HEK293 (cell line): ENCODE results near the gene PRDM11.

ENCODE experiments used
- CTCF ChIA-PET: fragments of 350-600 bp; formaldehyde crosslinking; extraction: SDS; loops from one replicate; lab custom pipeline; 2021; ENCODE audit warnings: antibody characterized with exemption; lab: Yijun Ruan, JAX
- POLR2A ChIA-PET: fragments of 300-600 bp; formaldehyde crosslinking; extraction: SDS; loops from one replicate; lab custom pipeline; 2020; ENCODE audit warnings: antibody characterized with exemption, inconsistent platforms; lab: Yijun Ruan, JAX
- H3K27ac ChIP-seq: fragments of 200-500 bp; sonication (Bioruptor generic); 2 replicates; pipeline ENCODE4 v1.5.1; 2014; ENCODE audit warnings: low read depth, low read length, control low read depth, inconsistent platforms; ENCODE audit errors: extremely low read depth
- H3K36me3 ChIP-seq, 2 experiments: fragments of 200-500 bp in 1 of 2; sonication (Bioruptor generic) in 1 of 2; 1 replicate in 1 of 2; 2 replicates in 1 of 2; pipeline ENCODE4 v1.5.1; 2014 to 2017; ENCODE audit warnings: inconsistent platforms in 2 of 2, low read length in 2 of 2; ENCODE audit not compliant: control insufficient read depth in 2 of 2, insufficient read depth in 1 of 2
- H3K4me1 ChIP-seq: fragments of 200-500 bp; sonication (Bioruptor generic); 2 replicates; pipeline ENCODE4 v1.5.1; 2014; ENCODE audit warnings: mild to moderate bottlenecking, low read length, inconsistent platforms; ENCODE audit not compliant: control insufficient read depth, insufficient read depth
- H3K4me3 ChIP-seq: 2 replicates; pipeline ENCODE4 v1.5.1; 2011; ENCODE audit warnings: low read depth, mild to moderate bottlenecking, control low read depth, low read length, moderate library complexity
- H3K9me3 ChIP-seq: fragments of 200-500 bp; sonication (Bioruptor generic); 2 replicates; pipeline ENCODE4 v1.5.1; 2014; ENCODE audit warnings: low read depth, low read length, inconsistent platforms; ENCODE audit not compliant: control insufficient read depth, insufficient read depth
- BCL11A ChIP-seq: fragments of 450-650 bp; formaldehyde crosslinking; IDR thresholded peaks from 2 replicates; pipeline ENCODE4 v1.5.1; 2016; ENCODE audit warnings: low read depth, missing biosample characterization, missing genetic modification characterization
- IKZF3 ChIP-seq: fragments of 450-650 bp; IDR thresholded peaks from 2 replicates; pipeline ENCODE4 v1.5.0; 2018; ENCODE audit warnings: missing biosample characterization, mild to moderate bottlenecking, missing genetic modification characterization, moderate library complexity
- KLF10 ChIP-seq: fragments of 450-650 bp; IDR thresholded peaks from 2 replicates; pipeline ENCODE4 v1.5.1; 2018; ENCODE audit warnings: missing biosample characterization, mild to moderate bottlenecking, missing genetic modification characterization
- MYNN ChIP-seq: fragments of 450-650 bp; formaldehyde crosslinking; IDR thresholded peaks from 2 replicates; pipeline ENCODE4 v1.5.1; 2016; ENCODE audit warnings: missing biosample characterization, missing genetic modification characterization, borderline replicate concordance
- MZF1 ChIP-seq: fragments of 450-650 bp; formaldehyde crosslinking; IDR thresholded peaks from 2 replicates; pipeline ENCODE4 v1.5.1; 2017; ENCODE audit warnings: missing biosample characterization, missing genetic modification characterization, borderline replicate concordance
- PATZ1 ChIP-seq: fragments of 450-650 bp; formaldehyde crosslinking; IDR thresholded peaks from 2 replicates; pipeline ENCODE4 v1.5.1; 2016; ENCODE audit warnings: missing biosample characterization, missing genetic modification characterization
- PBX3 ChIP-seq: sonication (generic); formaldehyde crosslinking; IDR thresholded peaks from 2 replicates; pipeline ENCODE4 v1.8.1; 2022; ENCODE audit warnings: mild to moderate bottlenecking, moderate library complexity, missing genetic modification reagents
- PRDM6 ChIP-seq: fragments of 450-650 bp; formaldehyde crosslinking; IDR thresholded peaks from 2 replicates; pipeline ENCODE4 v1.5.1; 2017; ENCODE audit warnings: missing biosample characterization, missing genetic modification characterization
- SCRT1 ChIP-seq: fragments of 450-650 bp; formaldehyde crosslinking; IDR thresholded peaks from 2 replicates; pipeline ENCODE4 v1.5.1; 2016; ENCODE audit warnings: missing biosample characterization, missing genetic modification characterization, borderline replicate concordance
- TCF7L2 ChIP-seq: IDR thresholded peaks from 2 replicates; pipeline ENCODE4 v1.6.1; 2011; ENCODE audit warnings: low read depth, mild to moderate bottlenecking, inconsistent platforms, low read length, moderate library complexity, borderline replicate concordance
- WT1 ChIP-seq: fragments of 450-650 bp; formaldehyde crosslinking; IDR thresholded peaks from 2 replicates; pipeline ENCODE4 v1.5.1; 2016; ENCODE audit warnings: missing biosample characterization, missing genetic modification characterization
- ZNF121 ChIP-seq: fragments of 450-650 bp; formaldehyde crosslinking; IDR thresholded peaks from 2 replicates; pipeline ENCODE4 v1.5.1; 2016; ENCODE audit warnings: missing biosample characterization, missing genetic modification characterization
- ZNF174 ChIP-seq: fragments of 450-650 bp; formaldehyde crosslinking; IDR thresholded peaks from 2 replicates; pipeline ENCODE4 v1.5.0; 2017; ENCODE audit warnings: missing biosample characterization, mild to moderate bottlenecking, missing genetic modification characterization
- ZNF18 ChIP-seq: fragments of 450-650 bp; formaldehyde crosslinking; IDR thresholded peaks from 2 replicates; pipeline ENCODE4 v1.5.1; 2016; ENCODE audit warnings: missing biosample characterization, missing genetic modification characterization
- ZNF266 ChIP-seq: fragments of 450-650 bp; formaldehyde crosslinking; IDR thresholded peaks from 2 replicates; pipeline ENCODE4 v1.5.1; 2016; ENCODE audit warnings: missing biosample characterization, missing genetic modification characterization, low read depth
- ZNF366 ChIP-seq: fragments of 450-650 bp; formaldehyde crosslinking; conservative IDR thresholded peaks from 2 replicates; pipeline ENCODE4 v1.5.1; 2016; ENCODE audit warnings: missing biosample characterization, missing genetic modification characterization
- ZNF394 ChIP-seq: fragments of 450-650 bp; formaldehyde crosslinking; IDR thresholded peaks from 2 replicates; pipeline ENCODE4 v1.5.1; 2016; ENCODE audit warnings: missing biosample characterization, missing genetic modification characterization, mild to moderate bottlenecking, moderate library complexity, borderline replicate concordance
- ZNF473 ChIP-seq: fragments of 450-650 bp; formaldehyde crosslinking; IDR thresholded peaks from 2 replicates; pipeline ENCODE4 v1.5.1; 2017; ENCODE audit warnings: missing biosample characterization, missing genetic modification characterization
- ZNF555 ChIP-seq: fragments of 450-650 bp; formaldehyde crosslinking; conservative IDR thresholded peaks from 2 replicates; pipeline ENCODE4 v1.5.1; 2017; ENCODE audit warnings: missing biosample characterization, mild to moderate bottlenecking, missing genetic modification characterization, inconsistent platforms
- ZNF560 ChIP-seq: fragments of 450-650 bp; formaldehyde crosslinking; IDR thresholded peaks from 2 replicates; pipeline ENCODE4 v1.5.1; 2017; ENCODE audit warnings: missing biosample characterization, missing genetic modification characterization, borderline replicate concordance
- ZNF610 ChIP-seq: fragments of 450-650 bp; formaldehyde crosslinking; IDR thresholded peaks from 2 replicates; pipeline ENCODE4 v1.5.1; 2016; ENCODE audit warnings: missing biosample characterization, missing genetic modification characterization, borderline replicate concordance
- ZNF654 ChIP-seq: fragments of 450-650 bp; formaldehyde crosslinking; IDR thresholded peaks from 2 replicates; pipeline ENCODE4 v1.5.1; 2016; ENCODE audit warnings: low read depth, missing biosample characterization, missing genetic modification characterization
- ZNF701 ChIP-seq: fragments of 450-650 bp; formaldehyde crosslinking; IDR thresholded peaks from 2 replicates; pipeline ENCODE4 v1.5.1; 2016; ENCODE audit warnings: missing biosample characterization, missing genetic modification characterization
- ZNF785 ChIP-seq: fragments of 450-650 bp; formaldehyde crosslinking; IDR thresholded peaks from 2 replicates; pipeline ENCODE4 v1.5.1; 2016; ENCODE audit warnings: missing biosample characterization, missing genetic modification characterization

The PRDM11 gene

GRCh38 chr11:45143494-45143893 is 2.9 kb upstream of the PRDM11 start:
- ChIA-PET POLR2A (no interaction called here), CTCF (interaction anchor here (0.6 to 2.2 kb wide), 5 partner anchors 33 to 817 kb away, joined by 3 to 7 read pairs (median 3); no protein-coding TSS in a partner anchor)
- H3K36me3 ChIP-seq: no peaks in the 10 kb centered on the region

GRCh38 chr11:45144126-45145082 is 2.0 kb upstream of the PRDM11 start:
- POLR2A ChIA-PET: no interaction called here
- H3K4me1 ChIP-seq: no peaks in the 10 kb centered on the region
- no peak overlapping the region for H3K4me3 ChIP-seq
- TF ChIP-seq ZNF654 (tag by site-specific recombination) (no peak), ZNF610 (tag by site-specific recombination) (no peak), ZNF555 (tag by site-specific recombination) (no peak), ZNF560 (tag by site-specific recombination) (no peak), ZNF121 (no peak), ZNF394 (tag by site-specific recombination) (no peak), ZNF473 (no peak), ZNF266 (tag by site-specific recombination) (no peak), MZF1 (tag by site-specific recombination) (no peak), ZNF701 (tag by site-specific recombination) (no peak), IKZF3 (tag by site-specific recombination) (no peak), PATZ1 (tag by site-specific recombination) (no peak), ZNF174 (no peak), WT1 (tag by site-specific recombination) (no peak), ZNF785 (tag by site-specific recombination) (no peak), SCRT1 (tag by site-specific recombination) (no peak), MYNN (tag by site-specific recombination) (no peak), TCF7L2 (no peak), PRDM6 (tag by site-specific recombination) (no peak), PBX3 (CRISPR knock-in tag) (no peak)
- no peak overlapping the region for H3K27ac ChIP-seq
- no peaks in the 10 kb centered on the region for H3K9me3 ChIP-seq
- CTCF ChIA-PET: interaction anchor here (1.1 kb wide), 1 partner anchor 89 kb away, joined by 3 read pairs; no protein-coding TSS in a partner anchor
- H3K36me3 ChIP-seq: no peaks in the 10 kb centered on the region

More at GRCh38 chr11:45143494-45143893, 2.9 kb upstream of the PRDM11 start:
- Histone ChIP-seq H3K4me1 (no peaks in the 10 kb centered on the region), H3K4me3 (no peak overlapping the region), H3K9me3 (no peaks in the 10 kb centered on the region), H3K27ac (no peak overlapping the region)
- no peak for TF ChIP-seq ZNF366 (tag by site-specific recombination)
- no peak for TF ChIP-seq WT1 (tag by site-specific recombination)
- TF ChIP-seq ZNF18 (tag by site-specific recombination): no peak
- TF ChIP-seq KLF10 (tag by site-specific recombination): no peak
- TF ChIP-seq BCL11A (tag by site-specific recombination): no peak
